Endodermal cell (in vitro differentiated cells): ENCODE measurements around the gene NDUFS1. TPM values are rescaled to one million over a fixed set of nuclear protein-coding genes. Genes with fewer than 3 reads are reported as not detected.

Source experiments
- DNase-seq: peaks from one replicate; pipeline ENCODE4 v3.0.0-alpha.2; 2017
- H3K27ac ChIP-seq: 2 replicates; pipeline ENCODE4 v1.5.1; 2013; ENCODE audit warnings: mild to moderate bottlenecking, low read depth, low read length, moderate library complexity
- H3K27me3 ChIP-seq: 2 replicates; pipeline ENCODE4 v1.6.1; 2013; ENCODE audit warnings: mild to moderate bottlenecking, low read length, moderate library complexity; ENCODE audit not compliant: insufficient read depth, control insufficient read depth, poor library complexity, severe bottlenecking
- H3K36me3 ChIP-seq: 2 replicates; pipeline ENCODE4 v1.7.0; 2013; ENCODE audit warnings: mild to moderate bottlenecking, low read length, moderate library complexity; ENCODE audit not compliant: control insufficient read depth, insufficient read depth
- H3K4me1 ChIP-seq: one replicate; pipeline ENCODE4 v1.7.0; 2013; ENCODE audit warnings: low read length; ENCODE audit not compliant: control insufficient read depth, insufficient read depth
- H3K4me3 ChIP-seq: 2 replicates; pipeline ENCODE4 v1.5.1; 2013; ENCODE audit warnings: mild to moderate bottlenecking, low read length, moderate library complexity
- H3K9ac ChIP-seq: 2 replicates; pipeline ENCODE4 v1.6.1; 2013; ENCODE audit warnings: mild to moderate bottlenecking, low read length, moderate library complexity; ENCODE audit not compliant: poor library complexity, severe bottlenecking; ENCODE audit errors: extremely low read depth
- H3K9me3 ChIP-seq: 2 replicates; pipeline ENCODE4 v1.6.1; 2013; ENCODE audit warnings: mild to moderate bottlenecking, low read length, moderate library complexity; ENCODE audit not compliant: control insufficient read depth
- H3K27ac Mint-ChIP-seq: 2 replicates; pipeline ENCODE4 v1.8.0; 2020; ENCODE audit warnings: mixed read lengths
- H3K27me3 Mint-ChIP-seq: 2 replicates; pipeline ENCODE4 v1.8.0; 2021; ENCODE audit warnings: mild to moderate bottlenecking, mixed read lengths; ENCODE audit not compliant: insufficient read depth
- H3K36me3 Mint-ChIP-seq: 2 replicates; pipeline ENCODE4 v1.8.0; 2020; ENCODE audit warnings: low read depth, mixed read lengths
- H3K4me1 Mint-ChIP-seq: 2 replicates; pipeline ENCODE4 v1.8.0; 2020; ENCODE audit warnings: mixed read lengths
- H3K4me3 Mint-ChIP-seq: 2 replicates; pipeline ENCODE4 v1.8.0; 2020; ENCODE audit warnings: mild to moderate bottlenecking, moderate library complexity, mixed read lengths
- H3K9me3 Mint-ChIP-seq: 2 replicates; pipeline ENCODE4 v1.8.0; 2020; ENCODE audit warnings: mild to moderate bottlenecking, mixed read lengths
- WGBS, 2 experiments: methylation state at CpG; one replicate each; pipeline versions ENCODE4 v1.1.5 to v1.1.7; 2013; ENCODE audit warnings: missing lambda C conversion rate in 2 of 2, mixed read lengths in 1 of 2; ENCODE audit not compliant: insufficient coverage in 1 of 2, insufficient read length in 1 of 2; 5-methylcytosine and 5-hydroxymethylcytosine counted together
- total RNA-seq, 2 donors: library from RNA; stranded (reverse); fragmentation: NEBNext Ultra II Directional in 1 of 2; extraction: Animal tissue kit (Norgen Biotek cat#: 25700) in 1 of 2; gene quantifications; 2 replicates in 1 of 2; 3 replicates in 1 of 2; pipeline ENCODE4 v1.2.1, GENCODE V29; 2021
- TF ChIP-seq, protein P1 (sequence below): fragments of 200-600 bp; sonication (generic); conservative IDR thresholded peaks from 2 replicates; pipeline ENCODE4 v1.5.0; 2021; ENCODE audit warnings: antibody characterized with exemption, mild to moderate bottlenecking

The NDUFS1 gene
- total RNA-seq, 2 donors from 2014 or later, result 88.3 to 91.5 TPM

GRCh38 chr2:206112108-206112507, 47.1 kb downstream of the NDUFS1 start:
- H3K36me3 Mint-ChIP-seq, result peaks cover 27% of the 10 kb centered on the region
- Histone ChIP-seq H3K4me3 (no peak overlapping the region), H3K9ac (no peak overlapping the region), H3K9me3 (no peaks in the 10 kb centered on the region), H3K27me3 (no peaks in the 10 kb centered on the region), H3K36me3 (peaks cover 5% of the 10 kb centered on the region), H3K4me1 (no peaks in the 10 kb centered on the region), H3K27ac (no peak overlapping the region)
- no peaks in the 10 kb centered on the region for H3K9me3 Mint-ChIP-seq
- DNase-seq, result no peak
- TF ChIP-seq, protein P1, sequence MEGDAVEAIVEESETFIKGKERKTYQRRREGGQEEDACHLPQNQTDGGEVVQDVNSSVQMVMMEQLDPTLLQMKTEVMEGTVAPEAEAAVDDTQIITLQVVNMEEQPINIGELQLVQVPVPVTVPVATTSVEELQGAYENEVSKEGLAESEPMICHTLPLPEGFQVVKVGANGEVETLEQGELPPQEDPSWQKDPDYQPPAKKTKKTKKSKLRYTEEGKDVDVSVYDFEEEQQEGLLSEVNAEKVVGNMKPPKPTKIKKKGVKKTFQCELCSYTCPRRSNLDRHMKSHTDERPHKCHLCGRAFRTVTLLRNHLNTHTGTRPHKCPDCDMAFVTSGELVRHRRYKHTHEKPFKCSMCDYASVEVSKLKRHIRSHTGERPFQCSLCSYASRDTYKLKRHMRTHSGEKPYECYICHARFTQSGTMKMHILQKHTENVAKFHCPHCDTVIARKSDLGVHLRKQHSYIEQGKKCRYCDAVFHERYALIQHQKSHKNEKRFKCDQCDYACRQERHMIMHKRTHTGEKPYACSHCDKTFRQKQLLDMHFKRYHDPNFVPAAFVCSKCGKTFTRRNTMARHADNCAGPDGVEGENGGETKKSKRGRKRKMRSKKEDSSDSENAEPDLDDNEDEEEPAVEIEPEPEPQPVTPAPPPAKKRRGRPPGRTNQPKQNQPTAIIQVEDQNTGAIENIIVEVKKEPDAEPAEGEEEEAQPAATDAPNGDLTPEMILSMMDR, result no peak
- 94 to 100% methylated on average over 2 to 3 of the region's 3 CpGs for WGBS, 2 experiments
- no peak overlapping the region for H3K4me3 Mint-ChIP-seq
- H3K27ac Mint-ChIP-seq, result no peak overlapping the region
- no peaks in the 10 kb centered on the region for H3K27me3 Mint-ChIP-seq
- H3K4me1 Mint-ChIP-seq, result no peaks in the 10 kb centered on the region

- Histone ChIP-seq H3K9me3 (no peaks in the 10 kb centered on the region), H3K36me3 (no peaks in the 10 kb centered on the region), H3K9ac (no peak overlapping the region), H3K4me3 (no peak overlapping the region), H3K27me3 (no peaks in the 10 kb centered on the region), H3K27ac (no peak overlapping the region), H3K4me1 (no peaks in the 10 kb centered on the region)
- 91 to 94% methylated on average over 3 to 7 of the region's 7 CpGs for WGBS, 2 experiments
- Mint-ChIP-seq H3K4me1 (no peaks in the 10 kb centered on the region), H3K36me3 (peaks cover 16% of the 10 kb centered on the region), H3K4me3 (no peak overlapping the region), H3K9me3 (no peaks in the 10 kb centered on the region), H3K27me3 (no peaks in the 10 kb centered on the region), H3K27ac (no peak overlapping the region)
- no peak for DNase-seq
- TF ChIP-seq, protein P1, result no peak
Observed at GRCh38 chr2:206108713-206109112, 50.5 kb downstream of the NDUFS1 start.

DNA sequence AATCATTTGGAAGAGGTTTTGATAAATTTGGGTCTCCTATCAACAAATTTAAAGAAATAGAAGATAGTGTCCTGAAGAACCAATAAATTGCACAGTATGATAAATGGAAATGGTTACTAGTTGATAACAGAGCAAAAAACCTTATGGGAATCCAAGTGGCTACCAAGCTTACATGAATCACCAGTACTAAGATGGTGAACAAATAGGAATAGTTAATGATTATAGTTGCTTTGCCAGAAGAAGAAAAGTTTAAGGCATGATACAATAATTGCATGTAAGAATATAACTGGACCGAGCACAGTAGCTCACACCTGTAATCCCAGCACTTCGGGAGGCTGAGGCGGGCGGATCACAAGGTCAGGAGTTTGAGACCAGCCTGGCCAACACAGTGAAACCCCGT, 53.7 kb downstream of the NDUFS1 start:
- Histone ChIP-seq H3K4me3 (no peak overlapping the region), H3K4me1 (no peaks in the 10 kb centered on the region), H3K27ac (no peak overlapping the region), H3K9me3 (no peaks in the 10 kb centered on the region), H3K9ac (no peak overlapping the region), H3K36me3 (no peaks in the 10 kb centered on the region), H3K27me3 (no peaks in the 10 kb centered on the region)
- no peaks in the 10 kb centered on the region for H3K4me1 Mint-ChIP-seq
- no peak overlapping the region for H3K4me3 Mint-ChIP-seq
- TF ChIP-seq, protein P1, result no peak
- H3K36me3 Mint-ChIP-seq, result peaks cover 5% of the 10 kb centered on the region
- 97 to 100% methylated on average over 3 to 5 of the region's 5 CpGs for WGBS, 2 experiments
- no peaks in the 10 kb centered on the region for H3K27me3 Mint-ChIP-seq
- DNase-seq, result no peak
- H3K9me3 Mint-ChIP-seq, result no peaks in the 10 kb centered on the region
- no peak overlapping the region for H3K27ac Mint-ChIP-seq
